GM18861 (cell line): Measurements from ENCODE around the gene RTN1.

ENCODE experiments used
- ATAC-seq: cut with Tn5 transposase; IDR thresholded peaks from one replicate; pipeline ENCODE4 v1.9.1; 2021; ENCODE audit not compliant: unreplicated experiment

RTN1 gene

DNA sequence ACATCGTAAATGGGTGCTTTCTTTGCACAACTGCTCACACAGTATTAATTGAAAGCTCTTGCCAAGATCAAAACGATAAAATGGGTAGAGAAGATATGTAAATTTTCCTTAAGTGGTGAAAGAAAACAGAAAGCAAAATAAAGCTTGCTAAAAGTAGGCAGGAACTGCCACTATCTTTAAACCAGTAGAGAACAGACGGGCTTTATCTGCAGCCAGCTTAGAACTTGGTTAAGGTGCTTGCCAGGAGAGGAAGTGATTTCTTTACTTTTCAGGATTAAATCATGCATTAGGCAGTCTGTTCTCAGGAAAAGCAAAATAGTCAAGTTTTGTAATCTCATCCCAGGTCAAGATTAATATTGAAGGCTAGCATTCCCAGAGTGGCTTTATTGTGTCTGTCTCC lies 237.1 kb downstream of the RTN1 start:
- ATAC-seq: no peak

DNA sequence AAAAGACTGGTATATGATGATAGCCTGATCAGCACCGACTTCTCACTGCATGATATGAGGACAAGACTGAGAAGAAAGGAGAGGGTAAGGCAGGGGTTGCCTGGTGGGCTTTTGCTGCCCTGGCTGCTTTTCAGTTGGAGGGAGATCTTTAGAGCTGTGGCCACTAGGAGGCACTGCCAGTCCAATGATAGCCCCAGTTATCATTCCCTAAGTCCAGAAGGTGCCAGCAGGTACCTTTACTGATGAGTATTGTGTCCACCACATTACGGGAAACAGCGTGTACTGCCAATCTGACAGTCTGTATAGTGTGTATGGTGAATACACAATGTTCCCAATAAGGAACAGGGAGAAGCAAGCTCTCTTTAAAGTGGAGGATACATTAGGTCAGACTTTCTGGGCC lies 238.2 kb downstream of the RTN1 start:
- ATAC-seq: no peak

DNA sequence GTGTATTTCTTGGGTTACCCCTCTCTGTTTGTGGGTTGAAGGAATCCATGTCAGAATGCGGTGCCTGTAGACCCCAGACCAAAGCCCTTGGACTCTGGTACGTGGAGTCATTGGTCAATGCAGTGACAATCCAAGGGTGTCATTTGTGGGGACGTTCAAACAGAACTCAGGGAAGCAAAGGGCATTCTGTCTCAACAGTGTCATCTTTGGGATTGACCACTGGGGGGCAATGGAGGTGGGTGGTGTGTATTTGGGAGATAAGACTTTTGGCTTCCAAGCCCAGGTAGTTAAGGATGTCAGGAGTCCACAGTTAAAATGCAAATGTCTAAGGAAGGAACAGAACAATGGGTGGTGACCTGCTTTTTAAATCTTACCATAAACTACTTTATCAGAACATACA lies 239.3 kb downstream of the RTN1 start:
- ATAC-seq: no peak

DNA sequence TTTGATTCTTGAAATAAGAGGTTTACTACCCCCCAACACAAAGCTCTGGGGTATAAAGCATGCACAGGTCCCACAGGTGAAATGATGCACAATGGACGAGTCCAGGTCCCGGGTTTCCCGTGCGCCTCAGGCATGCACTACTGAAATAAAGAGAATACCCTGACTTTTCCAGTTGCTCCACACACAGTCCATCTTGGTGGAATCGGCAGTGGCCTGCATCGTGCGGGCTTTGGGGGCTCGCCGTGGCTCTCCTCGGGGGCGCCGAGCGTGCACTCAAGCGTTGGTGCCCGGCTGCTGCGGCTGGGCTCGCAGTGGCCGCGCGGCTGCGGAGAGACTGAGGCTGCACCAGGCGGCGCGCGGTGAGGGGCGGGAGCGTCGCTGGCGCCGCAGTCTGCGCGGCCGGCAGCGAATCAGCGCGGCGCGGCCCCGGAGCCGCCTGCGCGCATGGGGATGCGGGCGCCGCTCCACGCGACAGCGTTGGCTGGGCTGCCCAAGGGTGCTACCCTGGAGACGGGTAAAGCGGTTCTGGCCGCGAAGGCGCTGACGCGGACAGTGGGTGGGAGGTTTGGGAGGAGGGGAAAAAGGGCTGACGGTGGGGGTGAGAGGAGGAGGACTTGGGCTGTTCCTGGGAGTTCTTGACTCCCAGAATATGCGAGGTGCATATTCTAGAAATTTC lies 240.2 kb downstream of the RTN1 start:
- ATAC-seq: no peak

DNA sequence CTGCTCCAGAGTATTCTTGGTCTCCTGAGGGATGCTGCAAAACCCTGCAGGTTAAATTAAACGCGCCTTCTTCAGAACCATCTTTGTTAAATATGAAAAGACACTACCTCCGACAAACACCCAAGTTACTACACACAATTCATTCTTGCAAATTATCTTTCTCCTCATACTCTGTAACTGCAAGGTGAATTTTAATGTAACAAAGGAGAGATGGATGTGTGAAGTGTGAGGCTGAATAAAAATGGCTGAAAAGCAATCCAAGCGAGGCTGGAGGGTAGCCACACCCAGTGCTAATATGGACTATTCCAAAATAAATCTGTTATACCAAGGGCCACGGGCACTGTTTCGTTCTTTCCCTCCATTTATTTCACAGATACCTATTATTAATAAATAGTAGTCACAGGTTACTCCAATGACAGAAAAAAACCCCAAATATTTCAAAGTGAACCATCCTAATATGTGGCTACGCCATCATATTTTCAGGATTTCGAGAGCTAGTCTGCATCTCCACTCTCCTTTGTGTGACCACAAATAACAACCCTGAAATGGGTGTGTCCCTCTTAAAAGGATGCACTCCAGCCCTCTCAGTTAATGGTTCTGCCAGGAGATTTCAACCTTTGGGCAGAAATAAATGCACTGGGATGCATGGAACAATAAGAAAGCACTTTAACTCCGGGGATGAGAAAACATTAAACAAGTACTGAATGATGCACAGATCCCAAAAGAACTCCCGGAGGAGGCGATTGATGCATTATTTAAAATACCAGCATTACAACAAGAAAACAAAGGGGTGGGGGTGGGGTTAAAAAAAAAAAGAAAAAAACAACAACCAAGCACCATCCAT lies 240.9 kb downstream of the RTN1 start:
- ATAC-seq: no peak

DNA sequence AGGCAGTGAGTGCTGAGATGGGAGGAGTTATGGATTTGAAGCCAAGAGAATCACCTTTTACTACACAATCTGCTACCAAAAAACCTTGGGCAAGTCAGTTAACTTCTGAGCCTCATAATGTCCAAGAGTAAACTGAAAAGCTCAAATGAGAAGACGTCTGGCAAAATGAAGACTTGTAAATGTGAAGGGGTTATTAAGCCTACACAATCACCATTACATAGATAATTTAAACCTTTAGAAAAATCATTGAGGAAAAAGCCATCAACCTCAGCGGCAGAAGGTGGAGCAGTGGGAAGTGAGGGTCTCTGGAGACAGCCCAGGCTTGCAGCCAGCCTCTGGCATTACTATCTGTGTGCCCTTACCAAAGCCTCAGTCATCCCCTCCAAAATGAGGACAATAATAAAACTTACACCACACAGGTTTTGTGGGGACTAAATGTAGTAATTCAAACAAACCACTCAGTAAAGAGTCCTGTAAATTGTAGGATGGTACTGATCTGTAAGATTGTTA lies 243.5 kb downstream of the RTN1 start:
- ATAC-seq: no peak

DNA sequence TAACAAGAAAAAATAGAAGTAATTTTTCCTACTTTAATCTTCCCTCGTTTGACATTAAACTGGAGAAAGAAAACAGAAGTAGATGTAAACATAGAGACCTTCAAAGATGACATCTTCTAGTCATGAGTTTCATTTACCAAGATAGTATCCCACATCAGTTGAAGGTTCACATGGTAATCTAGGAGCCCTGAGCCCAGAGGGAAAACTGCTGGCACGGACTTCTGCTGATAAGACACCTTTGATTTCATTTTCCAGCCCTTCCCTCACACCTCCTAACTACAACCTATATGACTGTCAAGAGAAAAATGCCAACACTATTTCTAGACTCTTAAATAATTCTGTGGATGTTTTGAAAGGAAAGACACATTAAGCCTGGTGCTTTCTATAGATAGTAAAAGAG lies 247.9 kb downstream of the RTN1 start:
- ATAC-seq: no peak

DNA sequence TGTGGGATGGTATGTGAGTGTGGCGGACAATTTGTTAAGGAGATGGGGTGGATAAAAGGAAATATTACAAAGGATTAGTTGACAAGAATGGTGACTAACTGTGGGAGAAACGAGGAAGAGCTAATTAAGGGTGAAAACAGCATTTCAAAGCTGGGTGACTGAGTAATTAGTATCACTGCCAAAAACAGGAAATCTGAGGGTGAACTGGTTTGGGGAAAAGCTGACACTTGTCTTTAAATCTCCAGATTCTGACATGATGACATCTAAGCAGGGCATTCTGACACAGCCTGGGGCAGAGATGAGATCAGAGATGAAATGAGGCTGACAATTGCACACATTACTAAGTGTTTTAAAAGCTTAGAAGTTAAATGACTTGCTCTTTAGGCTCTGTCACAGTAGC lies 251.5 kb downstream of the RTN1 start:
- ATAC-seq: no peak

DNA sequence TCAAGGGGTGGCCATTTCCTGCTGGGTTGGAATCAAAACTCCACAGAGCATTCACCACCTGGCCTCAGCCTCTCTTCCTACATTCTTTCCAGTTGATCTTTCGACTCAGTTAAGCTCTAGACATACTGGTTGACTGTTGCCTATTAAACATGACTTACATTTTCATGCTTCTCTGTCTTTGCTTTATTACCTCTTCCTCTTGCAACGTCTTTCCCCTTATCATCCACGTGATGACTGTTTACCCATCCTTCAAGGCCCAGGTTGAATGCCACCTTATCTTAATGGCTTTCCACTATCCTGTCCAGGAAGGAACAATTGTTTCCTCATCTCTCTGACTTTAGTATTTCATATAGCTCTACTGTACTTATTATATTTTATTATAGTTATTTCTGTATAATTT lies 269.5 kb downstream of the RTN1 start:
- ATAC-seq: no peak

DNA sequence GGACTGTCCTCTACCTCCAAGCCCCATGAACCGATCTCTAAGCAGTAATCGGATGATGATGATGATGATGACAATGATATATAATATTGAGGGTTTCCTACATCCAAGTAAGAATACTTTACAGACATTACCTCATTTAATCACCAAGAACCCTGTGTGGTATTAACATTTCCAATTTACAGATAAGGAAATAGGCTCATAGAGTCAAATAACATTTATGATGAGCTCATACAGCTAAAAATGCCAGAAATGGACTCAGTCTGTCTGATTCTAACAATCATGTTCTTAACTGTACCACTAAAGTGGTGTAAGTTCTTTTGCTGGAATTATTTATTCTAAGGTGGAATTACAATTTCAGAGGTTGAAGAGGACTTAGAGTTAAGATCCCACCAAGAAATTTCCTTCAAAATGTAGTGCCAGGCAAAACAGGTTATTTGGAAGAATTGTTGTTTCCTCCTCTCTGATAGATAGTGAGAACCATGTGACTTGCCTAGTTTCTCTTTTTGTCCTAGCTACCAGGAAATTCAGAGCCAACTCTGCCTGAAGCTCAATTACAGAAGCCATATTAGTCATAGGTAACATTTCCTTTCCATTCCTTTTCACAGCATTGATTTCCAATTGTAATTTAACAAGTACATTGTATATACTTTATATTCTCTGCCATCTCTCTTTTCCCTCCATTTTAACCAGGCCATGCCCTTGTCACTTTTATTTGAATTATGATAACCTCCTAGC lies 270.2 kb downstream of the RTN1 start:
- no peak for ATAC-seq

DNA sequence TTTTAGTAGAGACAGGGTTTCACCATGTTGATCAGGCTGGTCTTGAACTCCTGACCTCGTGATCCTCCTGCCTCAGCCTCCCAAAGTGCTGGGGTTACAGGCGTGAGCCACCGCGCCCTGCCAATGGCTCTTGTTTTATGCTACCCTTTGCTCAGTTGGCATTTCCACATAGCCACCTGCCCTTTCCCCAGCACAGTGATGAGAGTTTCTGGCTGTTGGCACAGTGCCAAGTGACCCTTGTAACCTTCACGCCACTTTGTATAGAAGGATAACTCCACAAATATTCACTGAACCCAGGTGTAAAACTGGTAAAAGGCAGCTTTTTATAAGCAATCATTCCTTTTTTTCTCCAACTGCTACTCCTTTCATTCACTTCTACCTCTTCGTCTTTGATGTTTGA lies 275.5 kb downstream of the RTN1 start:
- no peak for ATAC-seq

DNA sequence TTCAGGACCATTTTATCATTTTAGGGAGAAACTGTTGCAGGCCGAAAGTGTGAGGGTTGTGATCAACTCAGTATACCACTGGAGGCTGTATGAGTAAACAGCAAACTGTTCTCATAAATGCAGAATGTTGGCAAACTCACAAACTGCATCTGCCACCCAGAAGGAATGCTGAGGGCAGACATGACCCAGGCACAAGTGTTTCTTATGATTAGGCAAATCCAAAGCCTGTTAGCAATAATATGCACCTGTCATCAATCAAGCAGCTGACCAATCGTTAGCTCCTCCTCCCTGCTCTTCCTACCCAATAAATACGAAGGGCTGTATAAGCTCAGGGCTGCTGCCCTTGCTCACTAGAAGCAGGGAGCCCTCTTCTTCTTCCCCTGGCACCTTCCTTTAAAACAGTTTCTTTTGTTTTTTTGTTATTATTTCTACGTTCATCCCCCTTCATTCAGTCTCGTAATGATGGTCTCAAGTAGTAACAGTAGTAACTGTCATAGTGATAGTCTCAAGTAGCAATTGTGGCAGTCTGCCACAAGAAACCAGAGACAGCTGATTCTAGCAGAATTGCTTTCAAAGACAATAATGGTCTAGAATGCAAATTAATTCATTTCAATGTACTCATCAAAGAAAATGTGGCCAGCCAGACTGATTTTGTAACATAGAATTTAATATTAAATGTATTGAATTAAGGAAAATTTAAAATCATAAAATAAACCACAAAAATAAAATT lies 278.8 kb downstream of the RTN1 start:
- no peak for ATAC-seq

DNA sequence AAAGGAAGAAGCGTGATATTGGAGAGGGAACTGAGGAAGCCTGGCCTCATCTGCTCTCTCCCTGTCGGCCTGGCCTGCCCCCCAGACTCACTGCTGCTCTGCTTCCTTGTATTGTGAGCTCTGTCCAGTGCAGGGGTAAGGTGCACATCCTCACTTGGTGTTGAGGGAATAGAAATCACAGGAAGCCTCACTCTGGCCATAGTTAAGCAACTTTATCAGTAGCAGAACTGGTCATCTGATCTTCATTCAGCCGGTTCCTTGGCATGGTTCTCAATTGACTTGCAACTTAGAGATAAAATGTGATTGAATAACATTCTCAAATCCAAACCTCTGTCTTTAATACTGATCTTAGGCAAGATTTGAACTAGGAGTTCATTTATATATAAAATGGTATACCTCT lies 282.5 kb downstream of the RTN1 start:
- no peak for ATAC-seq

DNA sequence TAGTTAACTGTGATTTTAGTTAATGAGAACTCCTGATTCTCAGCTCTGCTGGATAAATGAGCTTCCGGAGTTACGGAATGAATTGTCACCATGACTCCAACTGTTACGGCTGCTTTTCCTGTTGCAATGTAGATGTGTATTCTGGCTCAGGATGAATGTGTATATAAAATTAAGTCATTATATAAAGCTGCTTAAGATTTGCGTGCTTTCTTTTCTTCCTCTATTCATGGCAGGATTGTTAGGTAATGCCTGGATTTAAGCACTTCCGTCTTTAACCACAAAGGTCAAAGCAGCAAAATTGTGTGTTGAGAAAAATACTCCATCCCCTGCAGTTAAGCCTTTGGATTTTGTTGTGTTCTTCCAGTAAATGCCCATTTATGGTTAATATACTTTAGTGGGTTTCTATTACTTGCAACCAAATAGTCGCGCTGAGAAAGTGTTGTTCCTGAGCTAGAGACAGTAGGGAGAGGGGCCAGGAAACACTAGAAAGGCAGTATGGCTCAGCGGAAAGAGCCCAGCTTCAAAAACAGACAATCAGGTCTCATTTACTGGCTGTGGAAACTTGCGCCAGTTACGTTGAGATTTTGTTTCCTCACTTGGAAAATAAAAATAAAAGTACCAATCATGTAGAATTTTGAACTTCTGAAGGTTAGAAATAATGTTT lies 284.6 kb downstream of the RTN1 start:
- no peak for ATAC-seq

DNA sequence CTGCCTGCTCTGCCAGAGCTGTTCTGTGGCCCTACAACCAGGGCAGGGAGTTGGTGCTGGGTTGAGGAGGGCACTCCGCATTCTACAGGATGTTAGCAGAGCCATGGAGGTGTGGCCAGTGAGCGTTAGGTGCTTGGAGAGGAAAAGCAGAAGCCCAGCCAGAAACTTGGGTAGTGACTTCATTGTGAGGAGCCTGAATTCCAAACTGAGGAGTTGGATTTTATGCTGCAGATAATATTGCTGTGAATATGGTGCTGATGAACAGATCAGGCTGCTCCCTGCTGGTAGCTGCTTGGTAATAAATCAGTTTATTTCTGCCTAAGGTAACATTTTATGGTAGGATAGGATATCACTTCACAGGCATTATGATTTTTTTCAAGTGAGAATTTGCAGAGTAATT lies 286.8 kb downstream of the RTN1 start:
- ATAC-seq: no peak

DNA sequence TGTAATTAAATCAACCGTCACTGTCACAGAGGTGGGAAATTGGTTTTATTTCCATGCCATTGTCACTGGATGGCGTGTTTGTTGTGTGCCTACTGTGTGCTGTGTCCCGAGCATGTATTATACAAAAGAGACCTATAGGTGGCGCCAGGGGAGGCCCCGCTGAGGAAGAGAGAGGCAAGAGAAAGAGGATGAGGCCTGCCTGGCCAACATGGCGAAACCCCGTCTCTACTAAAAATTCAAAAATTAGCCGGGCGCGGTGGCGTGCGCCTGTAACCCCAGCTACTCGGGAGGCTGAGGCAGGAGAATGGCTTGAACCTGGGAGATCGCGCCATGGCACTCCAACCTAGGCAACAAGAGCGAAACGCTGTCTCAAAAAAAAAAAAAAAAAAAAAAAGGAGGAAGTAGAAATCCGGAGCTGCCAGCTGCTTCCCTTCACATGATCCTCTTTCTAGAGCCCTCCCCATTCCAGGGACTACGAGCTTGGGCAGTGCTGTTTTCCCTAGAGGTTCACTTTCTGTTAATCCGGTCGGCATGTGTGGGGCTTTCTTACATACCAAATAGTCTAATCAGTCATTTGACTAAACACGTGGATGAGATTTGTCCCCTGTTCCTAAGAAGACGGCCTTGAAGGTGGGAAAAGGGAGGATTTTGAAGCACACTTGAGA lies 287.6 kb downstream of the RTN1 start:
- no peak for ATAC-seq

DNA sequence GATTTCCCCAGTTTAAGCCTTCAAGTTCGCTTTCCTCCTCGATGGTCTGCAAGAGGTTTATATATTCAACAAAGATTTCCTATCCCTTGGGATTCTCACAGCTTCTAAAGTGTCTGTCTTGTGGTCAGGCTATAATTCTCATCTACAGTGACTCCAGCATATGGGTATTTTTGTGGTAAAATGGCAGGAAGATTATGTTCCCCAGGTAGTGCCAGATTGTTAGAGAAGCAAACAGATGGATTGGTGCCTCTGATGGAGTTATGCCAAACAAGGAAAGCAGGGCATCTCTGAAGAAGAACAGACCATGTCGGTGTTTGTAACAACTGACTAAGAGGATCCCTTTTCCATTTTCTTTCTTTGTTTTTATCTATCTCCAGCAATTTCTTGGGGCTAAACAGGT lies 288.4 kb downstream of the RTN1 start:
- no peak for ATAC-seq

DNA sequence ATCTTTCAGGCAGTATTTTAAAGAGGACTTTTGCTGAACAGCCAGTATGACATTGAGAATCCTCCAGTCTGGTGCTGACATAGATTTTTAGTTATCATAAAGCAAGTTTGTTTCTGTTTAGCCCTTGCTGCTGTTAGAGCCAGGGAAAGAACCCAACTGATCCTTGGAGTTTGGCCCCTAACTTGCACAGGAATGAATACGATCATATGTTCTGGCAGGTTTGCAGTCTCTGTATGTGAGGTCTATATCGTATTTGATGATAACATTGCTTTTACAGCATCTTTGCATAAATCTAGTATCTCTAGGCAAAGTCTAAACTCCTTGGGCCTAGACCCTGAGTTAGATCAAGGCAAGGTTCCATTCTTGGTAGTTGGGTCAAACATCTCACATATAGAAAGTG lies 289.7 kb downstream of the RTN1 start:
- no peak for ATAC-seq

DNA sequence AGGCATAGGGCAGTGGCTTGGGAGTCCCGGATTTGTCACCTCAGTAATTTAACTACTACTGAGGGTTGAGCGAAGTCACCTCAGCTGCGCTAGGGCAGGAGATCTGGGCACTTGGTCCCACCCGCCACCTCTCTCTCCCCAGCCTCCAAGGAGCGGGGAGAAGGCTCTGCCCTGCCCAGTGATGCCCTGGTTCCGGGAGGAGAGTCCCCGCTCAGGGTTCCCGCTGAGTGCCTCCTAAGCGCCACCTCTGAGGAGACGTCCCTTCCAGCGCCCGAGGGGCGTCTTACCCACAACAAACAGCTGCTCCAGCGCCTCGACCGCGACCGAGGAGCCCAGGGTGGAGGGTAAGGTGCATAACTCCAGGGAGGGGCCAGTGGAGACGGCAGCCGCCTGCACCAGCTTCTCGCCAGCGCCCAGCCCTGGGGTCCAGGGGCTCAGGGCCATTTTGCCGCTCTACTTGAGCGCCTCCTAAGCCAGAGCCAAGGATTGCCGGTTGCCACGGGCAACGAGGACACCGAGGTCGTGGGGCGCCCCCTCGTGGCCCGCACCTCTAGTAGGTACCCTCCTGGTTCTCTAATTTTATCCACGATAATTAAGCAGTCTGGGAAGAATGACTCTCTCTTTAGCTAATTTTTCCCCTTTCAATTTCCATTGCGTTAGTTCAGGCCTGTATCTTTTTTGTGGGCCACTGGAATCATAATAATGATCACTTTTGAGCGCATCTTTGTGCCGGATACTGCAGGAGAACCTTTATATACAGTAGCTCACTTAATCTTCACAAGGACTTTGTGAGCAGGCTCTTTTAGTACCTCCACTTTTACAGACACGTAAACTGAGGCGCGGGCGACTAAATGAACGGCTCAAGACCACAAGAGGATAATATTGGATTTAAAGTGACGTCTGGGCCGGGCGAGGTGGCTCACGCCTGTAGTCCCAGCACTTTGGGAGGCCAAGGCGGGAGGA lies 294.0 kb downstream of the RTN1 start, which contains the start of gene CCDC175:
Gene CCDC175, minus strand, starts transcription at position 481 of the 963 bp plus-strand sequence. Its CDS starts 37 bp downstream, at position 444.
- peak; percentile 94 for ATAC-seq
